Spleen (tissue), 11 donors: ENCODE results near the gene MKRN2. TPM values are rescaled to one million over a fixed set of nuclear protein-coding genes. Genes with fewer than 3 reads are reported as not detected.

ENCODE experiments used
- DNase-seq: peaks from one replicate; pipeline ENCODE4 v3.0.0-alpha.2; 2020
- H3K27ac ChIP-seq, 8 donors: fragments of 200-600 bp; sonication (generic) in 7 of 8; 1 replicate in 4 of 8; 2 replicates in 4 of 8; pipeline versions ENCODE4 v1.5.0 to v1.8.0; 2016 to 2021; ENCODE audit warnings: inconsistent platforms in 4 of 8, mild to moderate bottlenecking in 4 of 8, moderate library complexity in 1 of 8
- H3K27me3 ChIP-seq, 7 donors: fragments of 200-600 bp; sonication (generic) in 6 of 7; replicated peaks in 1 of 7; 1 replicate in 4 of 7; 2 replicates in 3 of 7; pipeline versions ENCODE4 v1.5.0 to v1.8.0; 2016 to 2021; ENCODE audit warnings: inconsistent platforms in 3 of 7, mild to moderate bottlenecking in 1 of 7
- H3K36me3 ChIP-seq, 6 donors: fragments of 200-600 bp; sonication (generic) in 5 of 6; 1 replicate in 4 of 6; 2 replicates in 2 of 6; pipeline versions ENCODE4 v1.5.0 to v1.8.0; 2016 to 2021; ENCODE audit warnings: inconsistent platforms in 2 of 6
- H3K4me1 ChIP-seq, 6 donors: fragments of 200-600 bp; sonication (generic) in 5 of 6; 1 replicate in 3 of 6; 2 replicates in 3 of 6; pipeline versions ENCODE4 v1.5.0 to v1.8.0; 2016 to 2021; ENCODE audit warnings: inconsistent platforms in 3 of 6
- H3K4me3 ChIP-seq, 8 donors: fragments of 200-600 bp; sonication (generic) in 7 of 8; 1 replicate in 4 of 8; 2 replicates in 4 of 8; pipeline versions ENCODE4 v1.5.0 to v1.8.0; 2016 to 2021; ENCODE audit warnings: inconsistent platforms in 4 of 8, mild to moderate bottlenecking in 4 of 8, moderate library complexity in 2 of 8
- H3K9me3 ChIP-seq, 8 donors: fragments of 200-600 bp; sonication (generic) in 7 of 8; 1 replicate in 4 of 8; 2 replicates in 4 of 8; pipeline versions ENCODE4 v1.5.0 to v1.8.0; 2016 to 2021; ENCODE audit warnings: inconsistent platforms in 4 of 8
- POLR2A ChIP-seq, 3 donors: fragments of 450-650 bp; IDR thresholded peaks; one replicate each; pipeline ENCODE4 v1.5.1; 2017; ENCODE audit warnings: antibody characterized with exemption in 3 of 3, mild to moderate bottlenecking in 1 of 3
- POLR2AphosphoS5 ChIP-seq, 3 donors: sonication (generic); formaldehyde crosslinking; IDR thresholded peaks; one replicate each; pipeline ENCODE4 v1.5.1; 2017; ENCODE audit warnings: antibody characterized with exemption in 3 of 3
- WGBS, 5 donors: extraction: QIAGEN DNeasy Blood & Tissue Kit in 3 of 5; methylation state at CpG; one replicate each; pipeline versions ENCODE4 v1.1.5 to v1.1.7; 2013 to 2018; 5-methylcytosine and 5-hydroxymethylcytosine counted together
- intact Hi-C: fragments of 100-400 bp; cut with DNase I; formaldehyde crosslinking; loops from one replicate; pipeline ENCODE4 v1.15.0; 2023; ENCODE audit warnings: low total_unique reads
- polyA plus RNA-seq, 3 donors: library from polyadenylated mRNA; stranded (reverse); fragments of 200-250 nt; gene quantifications; one replicate each; pipeline ENCODE4 v1.2.1, GENCODE V29; 2013
- total RNA-seq, 7 donors: library from RNA; depleted of rRNA in 3 of 7; stranded (reverse); fragments of >200 nt in 3 of 7; fragmentation: NEBNext Ultra II Directional in 4 of 7; extraction: Animal tissue kit (Norgen Biotek cat#: 25700) in 4 of 7; gene quantifications; one replicate each; pipeline versions ENCODE4 v1.1.0 to v1.2.1, GENCODE V29; 2016 to 2021
- TF ChIP-seq, protein P1 (sequence below), 11 experiments: fragments of 200-600 bp in 7 of 11; fragments of 450-650 bp in 4 of 11; sonication (generic) in 4 of 11; IDR thresholded peaks in 8 of 11; conservative IDR thresholded peaks in 3 of 11; 1 replicate in 7 of 11; 2 replicates in 4 of 11; pipeline versions ENCODE4 v1.4.0 to v1.8.0; 2016 to 2021; ENCODE audit warnings: antibody characterized with exemption in 11 of 11, inconsistent platforms in 4 of 11, mild to moderate bottlenecking in 1 of 11
- donor health status: healthy with polysubstance abuse.
- donor health status: DM: no; HTN: no; CAD: no; lungs with moderate emphysema.
- donor health status: DM: no; HTN: no; CAD: no.
- donor health status: Bipolar disorder and iron deficiency.
- donor health status: healthy.
- donor health status: DM: no; HTN: no; CAD: no.
- donor health status: DM: yes; HTN: yes; CAD: no.

The MKRN2 gene
- total and polyA plus RNA-seq, 10 donors: 11.1 to 27.4 (median 19.7) TPM

- WGBS, 5 donors: 93 to 96% (median 95%) methylated on average over 6 of the region's 6 CpGs
- TF ChIP-seq, protein P1, sequence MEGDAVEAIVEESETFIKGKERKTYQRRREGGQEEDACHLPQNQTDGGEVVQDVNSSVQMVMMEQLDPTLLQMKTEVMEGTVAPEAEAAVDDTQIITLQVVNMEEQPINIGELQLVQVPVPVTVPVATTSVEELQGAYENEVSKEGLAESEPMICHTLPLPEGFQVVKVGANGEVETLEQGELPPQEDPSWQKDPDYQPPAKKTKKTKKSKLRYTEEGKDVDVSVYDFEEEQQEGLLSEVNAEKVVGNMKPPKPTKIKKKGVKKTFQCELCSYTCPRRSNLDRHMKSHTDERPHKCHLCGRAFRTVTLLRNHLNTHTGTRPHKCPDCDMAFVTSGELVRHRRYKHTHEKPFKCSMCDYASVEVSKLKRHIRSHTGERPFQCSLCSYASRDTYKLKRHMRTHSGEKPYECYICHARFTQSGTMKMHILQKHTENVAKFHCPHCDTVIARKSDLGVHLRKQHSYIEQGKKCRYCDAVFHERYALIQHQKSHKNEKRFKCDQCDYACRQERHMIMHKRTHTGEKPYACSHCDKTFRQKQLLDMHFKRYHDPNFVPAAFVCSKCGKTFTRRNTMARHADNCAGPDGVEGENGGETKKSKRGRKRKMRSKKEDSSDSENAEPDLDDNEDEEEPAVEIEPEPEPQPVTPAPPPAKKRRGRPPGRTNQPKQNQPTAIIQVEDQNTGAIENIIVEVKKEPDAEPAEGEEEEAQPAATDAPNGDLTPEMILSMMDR (IDR thresholded peaks at IDR 0.05 in 8 of 11, conservative IDR thresholded peaks at IDR 0.05 in 3 of 11): no peak
- no peak for TF ChIP-seq POLR2A (IDR thresholded peaks at IDR 0.05)
- no peak for TF ChIP-seq POLR2AphosphoS5 (IDR thresholded peaks at IDR 0.05)
- Histone ChIP-seq H3K4me1 (peaks cover 0 to 66% (median 24%) of the 10 kb centered on the region in 6 donors), H3K36me3 (peaks cover 2 to 55% (median 21%) of the 10 kb centered on the region in 6 donors), H3K4me3 (no peak overlapping the region), H3K27ac (no peak overlapping the region), H3K9me3 (no peaks in the 10 kb centered on the region), H3K27me3 (no peaks in the 10 kb centered on the region)
- no peak for DNase-seq
- intact Hi-C loops: no loop called here
Measured at GRCh38 chr3:12618426-12618825, 61.5 kb downstream of the MKRN2 start.

- WGBS, 5 donors: 93 to 99% (median 96%) methylated on average over 6 of the region's 6 CpGs
- intact Hi-C loops: no loop called here
- H3K27ac ChIP-seq: no peak overlapping the region
- no peaks in the 10 kb centered on the region for H3K9me3 ChIP-seq
- no peak for TF ChIP-seq POLR2A (IDR thresholded peaks at IDR 0.05)
- no peak for TF ChIP-seq POLR2AphosphoS5 (IDR thresholded peaks at IDR 0.05)
- TF ChIP-seq, protein P1 (IDR thresholded peaks at IDR 0.05 in 8 of 11, conservative IDR thresholded peaks at IDR 0.05 in 3 of 11): no peak
- H3K36me3 ChIP-seq: peaks cover 2 to 36% (median 21%) of the 10 kb centered on the region in 6 donors
- H3K27me3 ChIP-seq: no peaks in the 10 kb centered on the region
- peaks cover 3 to 66% (median 34%) of the 10 kb centered on the region in 6 donors for H3K4me1 ChIP-seq
- no peak overlapping the region for H3K4me3 ChIP-seq
- DNase-seq: no peak
Measured at GRCh38 chr3:12620305-12620704, 63.4 kb downstream of the MKRN2 start.

GRCh38 chr3:12620729-12621128 lies 63.8 kb downstream of the MKRN2 start:
- no peak for TF ChIP-seq POLR2AphosphoS5 (IDR thresholded peaks at IDR 0.05)
- no peak for TF ChIP-seq POLR2A (IDR thresholded peaks at IDR 0.05)
- TF ChIP-seq, protein P1 (IDR thresholded peaks at IDR 0.05 in 8 of 11, conservative IDR thresholded peaks at IDR 0.05 in 3 of 11): no peak
- intact Hi-C loops: no loop called here
- no peak for DNase-seq
- H3K36me3 ChIP-seq: peaks cover 2 to 32% (median 21%) of the 10 kb centered on the region in 6 donors
- no peak overlapping the region for H3K4me3 ChIP-seq
- no peaks in the 10 kb centered on the region for H3K9me3 ChIP-seq
- no peaks in the 10 kb centered on the region for H3K27me3 ChIP-seq
- H3K27ac ChIP-seq: no peak overlapping the region
- peaks cover 7 to 66% (median 36%) of the 10 kb centered on the region in 6 donors for H3K4me1 ChIP-seq

- no peak for DNase-seq
- no peaks in the 10 kb centered on the region for H3K9me3 ChIP-seq
- peak overlapping the region in 1 of 8 donors; percentile 2 for H3K27ac ChIP-seq
- WGBS, 5 donors: 55 to 71% (median 65%) methylated on average over 4 of the region's 4 CpGs
- intact Hi-C loops: no loop called here
- H3K27me3 ChIP-seq: no peaks in the 10 kb centered on the region
- peaks cover 10 to 73% (median 51%) of the 10 kb centered on the region in 6 donors for H3K4me1 ChIP-seq
- H3K4me3 ChIP-seq: no peak overlapping the region
- H3K36me3 ChIP-seq: peaks cover 0 to 16% (median 11%) of the 10 kb centered on the region in 6 donors
- TF ChIP-seq, protein P1 (IDR thresholded peaks at IDR 0.05 in 8 of 11, conservative IDR thresholded peaks at IDR 0.05 in 3 of 11): no peak
- TF ChIP-seq POLR2A (IDR thresholded peaks at IDR 0.05) (no peak), POLR2AphosphoS5 (IDR thresholded peaks at IDR 0.05) (no peak)
Measured at GRCh38 chr3:12622335-12622734, 65.4 kb downstream of the MKRN2 start.
